Neutrophil (primary cell): ENCODE measurements around the gene SLC34A3.
A peak's percentile ranks its signal among the peaks of the same experiment; 100 is the strongest.

Experiments used
- H3K27ac ChIP-seq: fragments of 200-600 bp; sonication (generic); 2 replicates; pipeline ENCODE4 v1.5.1; 2016; ENCODE audit warnings: mild to moderate bottlenecking, moderate library complexity
- H3K27me3 ChIP-seq: fragments of 200-600 bp; sonication (generic); 2 replicates; pipeline ENCODE4 v1.6.0; 2016; ENCODE audit warnings: mild to moderate bottlenecking
- H3K36me3 ChIP-seq: fragments of 200-600 bp; sonication (generic); 2 replicates; pipeline ENCODE4 v1.5.1; 2017
- H3K4me1 ChIP-seq, 2 experiments: fragments of 200-600 bp in 1 of 2; sonication (generic) in 1 of 2; 1 replicate in 1 of 2; 2 replicates in 1 of 2; pipeline versions ENCODE4 v1.5.1 to v1.6.1; 2013 to 2016; ENCODE audit warnings: low read depth in 1 of 2, low read length in 1 of 2, mild to moderate bottlenecking in 1 of 2, moderate library complexity in 1 of 2; ENCODE audit not compliant: control insufficient read depth in 1 of 2, insufficient read depth in 1 of 2
- H3K4me3 ChIP-seq, 2 experiments: fragments of 200-600 bp in 1 of 2; sonication (generic) in 1 of 2; 1 replicate in 1 of 2; 2 replicates in 1 of 2; pipeline ENCODE4 v1.5.1; 2013 to 2016; ENCODE audit warnings: low read depth in 1 of 2, low read length in 1 of 2, mild to moderate bottlenecking in 1 of 2, moderate library complexity in 1 of 2
- H3K9me3 ChIP-seq: fragments of 200-600 bp; sonication (generic); 2 replicates; pipeline ENCODE4 v1.5.1; 2016
- TF ChIP-seq, protein P1 (sequence below): fragments of 200-600 bp; sonication (generic); IDR thresholded peaks from 2 replicates; pipeline ENCODE4 v1.5.1; 2016; ENCODE audit warnings: antibody characterized with exemption

SLC34A3 gene

DNA sequence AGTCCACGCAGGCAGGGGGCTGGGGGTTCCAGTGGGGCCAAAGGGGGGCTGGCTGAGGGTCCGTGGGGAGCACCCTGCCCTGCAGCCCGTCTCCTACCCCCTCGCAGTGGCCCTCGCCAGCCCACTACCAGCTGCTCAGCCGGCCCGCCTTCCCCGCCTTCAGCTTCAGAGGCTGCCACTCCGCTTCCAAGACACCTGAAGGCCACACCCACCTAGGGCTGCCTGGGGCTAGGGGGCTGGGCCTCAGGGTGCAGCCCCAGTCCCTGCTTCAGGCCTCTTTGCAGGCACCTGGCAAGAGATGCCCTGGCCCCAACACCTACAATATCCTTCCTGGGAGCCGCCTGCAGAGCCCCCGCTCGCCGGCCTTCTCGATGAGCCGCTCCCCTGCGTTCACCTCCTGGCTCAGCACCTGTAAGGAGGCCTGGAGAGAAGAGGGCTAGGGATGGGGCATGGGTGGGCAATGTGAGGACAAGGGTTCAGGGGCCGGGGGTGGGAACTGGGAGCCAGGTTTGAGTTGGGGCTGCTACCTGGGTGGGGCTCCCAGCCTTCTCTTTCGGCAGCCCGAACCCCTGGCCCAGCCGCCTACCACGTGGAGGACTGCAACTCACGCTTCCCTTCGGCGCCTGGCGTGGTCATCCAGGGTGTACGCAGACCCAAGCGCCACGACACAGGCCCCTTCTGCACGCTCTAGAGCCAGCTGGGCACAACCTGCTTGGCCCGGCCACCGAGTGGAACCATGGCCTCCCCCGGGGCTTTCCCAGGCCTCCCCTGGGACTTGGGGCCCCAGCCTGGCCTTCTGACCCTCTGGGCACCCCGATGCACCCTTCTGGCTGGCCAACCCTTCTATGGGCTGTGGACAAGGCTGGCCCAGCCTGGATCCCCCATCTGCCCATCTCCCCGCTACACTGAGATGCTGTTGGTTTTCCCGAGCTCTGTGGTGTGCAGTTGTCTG lies 22.1 kb downstream of the SLC34A3 start:
- no peak overlapping the region for H3K4me3 ChIP-seq
- H3K36me3 ChIP-seq, result peaks cover 10% of the 10 kb centered on the region
- H3K9me3 ChIP-seq, result no peaks in the 10 kb centered on the region
- TF ChIP-seq, protein P1, sequence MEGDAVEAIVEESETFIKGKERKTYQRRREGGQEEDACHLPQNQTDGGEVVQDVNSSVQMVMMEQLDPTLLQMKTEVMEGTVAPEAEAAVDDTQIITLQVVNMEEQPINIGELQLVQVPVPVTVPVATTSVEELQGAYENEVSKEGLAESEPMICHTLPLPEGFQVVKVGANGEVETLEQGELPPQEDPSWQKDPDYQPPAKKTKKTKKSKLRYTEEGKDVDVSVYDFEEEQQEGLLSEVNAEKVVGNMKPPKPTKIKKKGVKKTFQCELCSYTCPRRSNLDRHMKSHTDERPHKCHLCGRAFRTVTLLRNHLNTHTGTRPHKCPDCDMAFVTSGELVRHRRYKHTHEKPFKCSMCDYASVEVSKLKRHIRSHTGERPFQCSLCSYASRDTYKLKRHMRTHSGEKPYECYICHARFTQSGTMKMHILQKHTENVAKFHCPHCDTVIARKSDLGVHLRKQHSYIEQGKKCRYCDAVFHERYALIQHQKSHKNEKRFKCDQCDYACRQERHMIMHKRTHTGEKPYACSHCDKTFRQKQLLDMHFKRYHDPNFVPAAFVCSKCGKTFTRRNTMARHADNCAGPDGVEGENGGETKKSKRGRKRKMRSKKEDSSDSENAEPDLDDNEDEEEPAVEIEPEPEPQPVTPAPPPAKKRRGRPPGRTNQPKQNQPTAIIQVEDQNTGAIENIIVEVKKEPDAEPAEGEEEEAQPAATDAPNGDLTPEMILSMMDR, result no peak
- H3K4me1 ChIP-seq, result peaks cover 24 to 27% of the 10 kb centered on the region in 2 experiments
- no peaks in the 10 kb centered on the region for H3K27me3 ChIP-seq
- no peak overlapping the region for H3K27ac ChIP-seq

DNA sequence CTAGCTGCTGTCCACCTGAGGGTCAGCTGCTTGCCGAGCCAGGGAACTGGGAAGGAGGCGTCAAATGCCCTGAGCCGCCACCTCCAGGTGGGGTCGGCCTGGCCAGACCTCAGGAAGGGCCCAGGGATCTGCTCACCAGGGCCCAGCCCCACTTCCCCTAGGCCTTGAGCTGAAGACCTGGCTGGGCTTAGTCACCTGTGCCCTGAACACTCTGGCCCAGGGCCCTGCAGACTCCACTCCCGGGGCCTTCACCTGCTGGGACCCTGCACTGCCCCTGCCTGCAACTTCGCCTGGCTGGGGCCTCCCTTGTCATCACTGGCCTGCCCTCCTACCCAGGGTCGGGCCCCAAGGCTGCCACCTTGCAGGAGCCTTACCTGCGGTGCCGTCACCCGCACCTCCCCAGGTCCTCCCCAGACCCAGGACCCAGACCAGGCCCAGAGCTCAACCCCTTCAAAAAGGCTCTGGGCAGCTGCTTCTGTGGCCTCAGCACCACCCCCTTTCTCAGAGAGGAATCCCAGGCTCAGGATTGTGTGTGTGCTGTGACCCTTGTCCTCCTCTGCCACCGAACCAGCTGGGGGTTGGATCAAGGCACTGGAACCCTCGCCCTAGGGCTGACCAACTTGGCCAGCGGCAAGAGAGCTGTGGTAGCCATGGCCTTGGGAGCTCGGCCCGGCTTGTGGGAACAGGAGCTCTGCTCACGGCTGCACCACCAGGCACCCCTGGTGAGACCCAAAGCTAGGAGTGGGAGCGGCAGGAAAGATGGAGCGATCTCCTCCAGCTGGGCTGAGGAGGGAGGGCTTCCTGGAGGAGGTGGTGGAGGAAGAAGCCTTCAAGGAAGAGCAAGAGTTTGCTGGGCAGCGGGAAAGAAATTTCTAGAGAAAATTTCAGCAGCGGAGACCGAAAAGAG lies 23.3 kb downstream of the SLC34A3 start:
- peaks cover 24 to 27% of the 10 kb centered on the region in 2 experiments for H3K4me1 ChIP-seq
- TF ChIP-seq, protein P1, result no peak
- no peak overlapping the region for H3K27ac ChIP-seq
- H3K36me3 ChIP-seq, result peaks cover 15% of the 10 kb centered on the region
- no peaks in the 10 kb centered on the region for H3K9me3 ChIP-seq
- peak overlapping the region; percentile 93 to 99 for H3K4me3 ChIP-seq
- no peaks in the 10 kb centered on the region for H3K27me3 ChIP-seq

DNA sequence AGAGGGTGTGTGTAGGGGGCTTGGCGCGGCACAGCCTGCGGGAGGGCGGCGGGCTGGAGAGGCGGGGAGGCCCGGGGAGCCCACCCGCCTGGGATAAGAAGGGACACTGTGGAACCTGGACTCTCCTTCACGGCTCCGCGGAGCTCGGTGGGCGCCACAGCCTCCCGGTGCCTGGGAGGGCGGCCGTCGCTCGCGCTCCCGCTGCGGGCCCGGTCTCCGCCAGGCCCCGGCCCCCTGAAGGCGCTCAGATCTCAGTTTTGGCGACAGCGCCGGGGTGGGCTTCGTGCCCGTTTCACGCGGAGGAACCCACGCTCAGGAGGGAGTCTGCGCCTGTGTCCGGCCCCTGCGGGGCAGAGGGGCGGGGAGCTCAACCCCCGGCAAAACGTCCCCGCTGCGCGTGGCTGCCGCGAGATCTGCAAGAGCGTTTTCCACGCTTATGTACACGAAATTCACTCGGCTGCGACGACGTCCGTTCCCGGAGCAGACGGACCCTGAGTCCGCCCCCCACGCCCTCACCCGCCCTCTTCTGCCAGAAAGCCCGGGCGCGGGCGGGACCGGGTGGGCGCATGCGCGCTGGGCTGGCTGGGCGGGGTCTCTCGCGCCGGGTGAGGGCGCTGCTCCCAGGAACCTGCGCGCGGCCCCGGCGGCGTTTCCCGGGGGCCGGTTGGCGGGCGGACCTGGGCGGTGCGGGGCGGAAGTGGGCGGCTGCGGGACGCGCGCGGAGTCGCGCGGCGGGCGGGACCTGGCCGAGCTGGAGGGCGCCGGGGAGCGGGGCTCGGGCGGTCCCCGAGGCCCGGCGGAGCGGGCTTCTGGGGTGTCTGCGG lies 24.1 kb downstream of the SLC34A3 start, which contains the start of gene NELFB:
TSS of gene NELFB (plus strand) at position 704 of the 824 bp plus-strand sequence.
- TF ChIP-seq, protein P1, result peak; percentile 52
- H3K9me3 ChIP-seq, result no peaks in the 10 kb centered on the region
- H3K27ac ChIP-seq, result peak within 1 kb of the TSS; percentile 73
- peaks cover 24 to 27% of the 10 kb centered on the region in 2 experiments for H3K4me1 ChIP-seq
- peaks cover 18% of the 10 kb centered on the region for H3K36me3 ChIP-seq
- peak within 1 kb of the TSS; percentile 93 to 99 for H3K4me3 ChIP-seq
- H3K27me3 ChIP-seq, result no peaks in the 10 kb centered on the region

DNA sequence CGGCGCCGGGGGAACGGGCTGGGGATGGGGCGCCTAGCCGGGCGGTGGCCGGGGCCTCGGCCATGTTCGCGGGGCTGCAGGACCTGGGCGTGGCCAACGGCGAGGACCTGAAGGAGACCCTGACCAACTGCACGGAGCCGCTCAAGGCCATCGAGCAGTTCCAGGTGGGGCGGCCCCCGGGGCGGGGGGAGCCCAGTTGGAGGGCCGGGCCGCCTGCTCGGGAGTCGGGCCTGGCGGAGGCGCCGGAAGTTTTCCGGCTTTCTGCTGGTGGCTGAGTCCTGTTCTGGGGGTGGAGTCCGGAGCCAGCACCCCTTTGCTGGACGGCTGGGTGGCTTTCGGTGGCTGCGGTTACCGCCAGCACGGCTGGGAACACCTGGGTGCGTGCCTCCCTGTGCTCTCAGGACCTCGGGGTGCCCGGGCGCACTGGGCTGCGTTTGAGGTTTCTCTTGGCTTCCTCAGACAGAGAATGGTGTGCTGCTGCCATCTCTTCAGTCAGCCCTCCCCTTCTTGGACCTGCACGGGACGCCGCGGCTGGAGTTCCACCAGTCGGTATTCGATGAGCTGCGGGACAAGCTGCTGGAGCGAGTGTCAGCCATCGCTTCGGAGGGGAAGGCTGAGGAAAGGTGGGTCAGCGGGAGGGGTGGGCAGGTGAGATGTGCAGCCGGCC lies 24.9 kb downstream of the SLC34A3 start:
- Histone ChIP-seq H3K36me3 (peaks cover 18% of the 10 kb centered on the region), H3K4me1 (peaks cover 24 to 27% of the 10 kb centered on the region in 2 experiments), H3K4me3 (peak overlapping the region; percentile 93 to 99), H3K9me3 (no peaks in the 10 kb centered on the region), H3K27me3 (no peaks in the 10 kb centered on the region), H3K27ac (peak overlapping the region; percentile 73)
- TF ChIP-seq, protein P1, result no peak
